HS-5 (cell line): ENCODE data around the gene IMPG1.
"Not testable (repeated sequence)": the region's sequence is repeated elsewhere in the genome, so short reads cannot be mapped to it uniquely, and the experiment has no call there.

Experiments
- DNase-seq: peaks from one replicate; pipeline ENCODE4 v3.0.0-alpha.2; 2012; ENCODE audit warnings: low read depth

Gene IMPG1

DNA sequence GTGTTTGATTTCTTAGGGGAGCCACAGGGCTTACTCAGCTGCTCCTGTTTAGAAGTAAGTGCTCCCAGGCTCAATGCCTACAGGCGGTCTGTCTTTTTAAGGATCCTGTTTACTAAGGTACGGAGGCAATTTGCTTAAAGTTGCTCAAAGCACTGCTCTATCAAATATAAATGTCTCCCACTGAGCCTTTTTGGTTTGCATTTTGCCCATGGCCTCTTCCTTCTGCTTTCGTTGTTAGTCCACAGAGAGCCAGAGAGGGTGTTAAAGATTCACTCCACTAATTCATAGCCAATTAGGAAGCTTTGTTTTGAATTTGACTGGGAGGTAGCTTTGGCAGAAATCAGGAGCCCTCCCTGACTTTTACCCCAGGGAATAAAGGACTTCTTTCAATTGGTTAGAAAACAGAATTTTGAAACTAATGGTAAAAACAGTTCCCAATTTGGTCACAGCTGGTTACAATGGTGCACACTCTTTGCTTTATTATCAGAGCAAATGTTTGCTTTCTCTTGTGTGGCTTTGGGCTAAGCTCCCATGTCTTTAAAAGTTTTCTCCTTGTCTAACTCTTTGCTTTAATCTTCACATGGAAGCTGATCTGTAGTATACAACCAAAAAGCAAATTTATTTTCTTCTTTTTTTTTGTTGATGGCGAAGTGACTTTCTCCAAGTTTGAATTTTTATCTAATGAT is 126.2 kb downstream of the IMPG1 start:
- DNase-seq, result no peak

DNA sequence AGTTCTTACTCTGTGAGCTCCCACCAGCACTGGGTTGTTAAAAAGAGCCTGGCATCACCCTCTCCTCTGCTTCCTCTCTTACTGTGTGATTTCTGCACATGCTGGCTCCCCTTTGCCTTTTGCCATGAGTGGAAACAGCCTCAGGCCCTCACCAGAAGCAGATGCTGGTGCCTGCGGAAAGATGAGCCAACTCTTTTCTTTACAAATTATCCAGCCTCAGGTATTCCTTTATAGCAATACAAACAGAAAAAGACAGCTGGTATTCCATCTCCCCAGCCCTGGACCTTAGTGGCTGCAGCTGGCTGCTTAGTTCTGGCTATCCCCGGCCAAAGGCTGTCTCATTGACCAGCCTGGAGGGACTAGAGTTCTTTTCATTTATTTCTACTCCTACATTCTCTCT is 129.1 kb downstream of the IMPG1 start:
- no peak for DNase-seq

DNA sequence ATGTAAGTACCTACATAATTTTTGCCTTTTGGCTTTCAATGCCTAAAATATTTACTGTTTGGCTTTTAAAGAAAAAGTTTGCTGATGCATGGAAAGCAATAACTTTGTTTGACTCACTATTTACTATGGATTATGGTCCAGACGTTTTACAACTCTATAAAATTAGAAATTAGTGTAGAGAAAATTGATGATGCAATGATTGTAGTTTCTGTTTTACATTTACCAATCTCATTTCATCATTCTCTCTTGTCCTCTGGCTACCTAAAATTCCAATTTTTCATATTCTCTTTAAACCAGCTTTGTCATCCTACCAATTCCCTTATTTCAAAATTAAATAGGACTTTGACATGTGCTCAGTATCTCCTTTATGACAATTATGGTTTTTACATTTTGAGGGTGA is 131.0 kb downstream of the IMPG1 start:
- DNase-seq, result no peak

DNA sequence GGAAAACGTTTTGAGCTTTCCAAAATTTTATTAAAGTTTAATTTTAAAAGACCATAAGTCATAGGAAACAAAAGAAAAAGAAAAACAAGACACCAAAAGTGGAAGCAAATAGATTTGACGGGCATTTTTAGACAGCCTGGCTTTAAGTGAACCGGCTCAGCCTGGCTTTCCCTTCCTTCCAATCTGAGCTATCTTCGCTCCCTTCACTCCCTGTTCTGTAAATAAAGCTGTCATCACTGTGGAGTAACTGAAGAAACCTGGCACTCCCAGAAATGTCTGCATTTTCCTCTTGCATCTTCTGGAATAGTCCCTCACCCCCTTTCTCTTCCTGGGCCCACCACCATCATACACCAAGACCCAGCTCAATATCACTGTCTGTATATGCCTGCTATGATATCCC is 131.9 kb downstream of the IMPG1 start:
- no peak for DNase-seq

DNA sequence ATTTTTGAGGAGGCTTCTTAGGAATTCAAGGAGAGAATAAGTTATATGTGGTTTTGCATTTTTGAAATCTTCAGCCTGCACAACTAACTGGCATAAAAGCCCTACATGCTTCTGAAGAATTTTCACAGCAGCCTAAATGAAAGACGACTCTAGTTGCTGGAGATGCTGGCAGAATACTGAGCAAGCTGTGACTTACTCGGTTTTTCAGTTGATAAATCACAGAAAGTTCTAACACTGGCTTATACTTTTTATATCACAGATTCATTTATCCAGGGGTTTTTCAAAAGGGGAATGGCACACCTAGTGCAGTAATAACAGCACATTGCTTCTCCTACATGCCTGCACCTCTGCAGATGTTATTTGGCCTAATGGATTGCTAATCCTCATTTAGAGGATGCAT is 134.6 kb downstream of the IMPG1 start:
- DNase-seq, result no peak

DNA sequence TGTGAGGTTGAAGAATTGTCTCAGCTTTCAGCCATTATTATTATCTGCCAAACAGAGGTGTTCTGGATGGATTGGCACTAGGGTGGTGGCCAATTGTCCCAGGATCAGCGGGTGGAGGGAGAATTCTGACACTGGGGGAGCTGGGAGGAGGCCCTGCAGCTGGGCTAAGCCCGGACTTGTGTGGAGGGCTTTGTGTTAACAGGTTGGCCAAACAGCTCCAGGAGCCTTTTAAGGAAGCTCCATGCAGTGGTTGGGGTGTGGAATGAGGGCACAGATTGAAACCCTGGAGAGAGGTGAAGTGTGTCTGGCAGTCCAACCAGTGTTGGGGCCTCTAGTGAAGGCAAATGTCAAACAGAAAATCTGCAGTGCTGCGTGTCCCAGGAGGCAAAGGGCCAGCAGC is 135.8 kb downstream of the IMPG1 start:
- DNase-seq, result no peak

DNA sequence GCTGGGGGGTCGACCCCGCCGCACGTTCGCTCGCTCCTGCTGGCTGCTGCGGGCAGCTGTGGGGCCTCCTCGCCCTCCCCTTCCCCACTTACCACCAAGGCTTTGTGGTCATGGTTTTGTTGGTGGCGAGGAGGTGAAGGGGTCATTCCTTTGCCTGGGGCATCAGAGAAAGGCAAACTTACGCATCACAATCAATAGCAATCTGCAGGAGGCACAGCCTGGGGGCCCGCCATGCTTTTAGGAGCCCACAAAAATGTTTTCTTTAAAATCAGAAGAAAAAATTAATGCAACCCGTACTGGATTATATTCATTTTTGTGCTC is 137.0 kb downstream of the IMPG1 start:
- no peak for DNase-seq

DNA sequence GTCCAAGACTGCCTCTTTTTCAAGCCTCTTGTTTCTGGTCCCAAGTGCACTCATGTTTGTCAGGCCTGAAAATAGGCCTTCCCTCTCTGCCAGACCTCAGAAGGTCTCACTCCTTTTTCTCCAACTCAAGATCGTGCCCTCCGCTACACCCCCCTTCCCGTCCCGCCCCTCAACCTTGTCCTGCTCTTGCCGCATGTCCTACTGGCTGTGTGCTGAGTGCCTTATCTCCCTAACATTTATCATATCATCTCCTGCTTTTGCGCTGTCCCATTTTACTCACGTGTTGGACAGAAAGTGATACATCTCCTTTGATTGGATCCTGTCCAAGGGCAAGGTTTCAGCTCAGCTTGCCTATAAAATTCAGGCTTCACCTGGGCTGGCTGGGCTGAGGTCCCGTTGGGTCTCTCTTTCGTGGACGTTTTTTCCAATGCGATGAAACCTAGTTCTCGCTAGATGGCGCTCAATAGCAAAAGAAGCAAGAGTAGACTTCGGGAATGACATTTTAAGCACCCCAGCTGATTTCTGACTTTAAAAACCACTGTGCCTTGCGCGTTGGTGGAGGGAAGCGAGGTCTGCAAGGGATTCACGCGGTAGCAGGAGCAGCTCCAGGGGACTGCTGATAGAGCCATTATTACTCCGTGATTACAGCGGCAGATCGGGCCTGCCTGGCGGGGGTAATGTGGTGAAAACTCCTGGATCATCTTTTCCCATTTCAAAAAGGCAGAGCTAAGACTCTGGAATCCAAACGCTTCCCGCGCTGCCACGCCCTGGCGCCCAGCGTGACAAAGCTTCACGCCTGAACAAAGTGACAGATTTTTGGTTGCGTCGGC is 137.6 kb downstream of the IMPG1 start:
- DNase-seq, result peak; percentile 44

DNA sequence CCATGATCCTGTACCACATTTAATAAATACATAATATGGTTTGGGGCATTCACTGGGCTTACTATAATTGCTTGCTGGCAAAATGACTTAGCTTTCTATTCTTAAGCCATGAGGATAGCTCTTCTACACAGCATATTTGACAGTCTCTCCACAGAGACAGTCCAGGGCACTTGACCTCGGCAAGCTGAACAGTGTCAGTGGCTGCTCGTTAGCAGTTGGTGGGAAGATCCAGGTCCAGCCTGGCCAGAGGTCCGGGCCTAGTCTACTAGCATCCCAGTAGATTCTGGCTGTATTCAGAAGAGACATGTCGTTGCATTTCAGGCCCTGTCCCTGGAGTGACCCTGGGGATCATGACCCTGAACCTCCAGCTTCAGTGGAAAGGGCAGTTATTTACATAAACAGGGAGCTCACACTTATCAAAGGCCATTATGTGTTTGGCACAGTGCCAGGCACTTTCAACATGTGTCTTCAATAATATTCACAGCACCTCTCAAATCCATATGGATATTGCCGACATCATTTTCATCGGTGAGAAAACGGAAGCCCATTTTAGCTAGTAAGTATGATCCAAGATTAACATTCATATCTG is 139.0 kb downstream of the IMPG1 start:
- DNase-seq, result no peak

DNA sequence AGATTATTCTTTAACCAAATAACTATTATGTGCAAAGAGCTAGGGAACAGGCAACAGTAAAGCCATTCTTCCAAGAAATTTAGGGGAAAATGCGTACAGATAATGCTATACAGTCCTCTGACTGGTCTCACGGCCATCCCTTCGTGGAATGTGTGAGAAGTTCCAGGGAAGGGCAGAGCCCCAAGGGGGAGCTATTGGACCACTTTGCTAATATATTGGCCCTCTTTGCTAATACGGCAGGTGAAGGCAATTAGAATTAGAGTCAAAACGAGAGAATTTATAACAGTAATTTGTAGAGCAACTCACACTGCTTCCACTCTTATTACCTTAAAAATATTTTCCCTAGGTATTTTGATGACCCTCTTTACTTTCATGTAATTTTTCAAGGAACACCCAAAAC is 140.4 kb downstream of the IMPG1 start:
- DNase-seq, result no peak

DNA sequence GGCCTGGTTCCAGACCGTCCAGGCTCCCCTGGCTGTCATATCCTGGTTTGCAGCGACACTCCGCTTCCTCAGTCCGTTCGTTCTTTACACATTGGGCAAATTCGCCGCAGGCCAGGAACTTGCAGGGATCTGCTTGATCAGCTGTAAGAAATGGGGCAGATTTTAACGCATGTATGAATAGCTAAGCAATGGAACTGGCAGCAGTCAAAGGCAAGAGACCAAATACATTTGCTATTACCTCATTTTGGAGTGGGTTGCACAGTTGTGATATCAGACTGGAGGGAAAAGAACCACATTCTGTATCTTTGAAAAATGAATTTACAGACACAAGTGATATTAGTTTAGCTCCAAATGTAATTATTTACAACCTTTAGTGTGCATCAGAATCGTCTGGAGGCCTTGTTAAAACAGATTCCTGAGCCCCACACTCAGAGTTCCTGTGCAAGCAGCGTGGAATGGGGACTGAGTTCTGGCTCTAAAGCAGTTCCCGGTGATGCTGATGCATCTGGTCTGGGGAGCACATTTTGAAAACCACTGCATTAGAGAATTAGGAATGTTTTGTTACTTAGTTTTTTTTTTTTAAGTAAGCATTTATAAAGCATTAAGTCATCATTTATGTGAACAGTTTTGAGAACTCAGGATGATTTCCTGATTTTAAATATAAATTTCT is 141.3 kb downstream of the IMPG1 start:
- DNase-seq, result no peak

DNA sequence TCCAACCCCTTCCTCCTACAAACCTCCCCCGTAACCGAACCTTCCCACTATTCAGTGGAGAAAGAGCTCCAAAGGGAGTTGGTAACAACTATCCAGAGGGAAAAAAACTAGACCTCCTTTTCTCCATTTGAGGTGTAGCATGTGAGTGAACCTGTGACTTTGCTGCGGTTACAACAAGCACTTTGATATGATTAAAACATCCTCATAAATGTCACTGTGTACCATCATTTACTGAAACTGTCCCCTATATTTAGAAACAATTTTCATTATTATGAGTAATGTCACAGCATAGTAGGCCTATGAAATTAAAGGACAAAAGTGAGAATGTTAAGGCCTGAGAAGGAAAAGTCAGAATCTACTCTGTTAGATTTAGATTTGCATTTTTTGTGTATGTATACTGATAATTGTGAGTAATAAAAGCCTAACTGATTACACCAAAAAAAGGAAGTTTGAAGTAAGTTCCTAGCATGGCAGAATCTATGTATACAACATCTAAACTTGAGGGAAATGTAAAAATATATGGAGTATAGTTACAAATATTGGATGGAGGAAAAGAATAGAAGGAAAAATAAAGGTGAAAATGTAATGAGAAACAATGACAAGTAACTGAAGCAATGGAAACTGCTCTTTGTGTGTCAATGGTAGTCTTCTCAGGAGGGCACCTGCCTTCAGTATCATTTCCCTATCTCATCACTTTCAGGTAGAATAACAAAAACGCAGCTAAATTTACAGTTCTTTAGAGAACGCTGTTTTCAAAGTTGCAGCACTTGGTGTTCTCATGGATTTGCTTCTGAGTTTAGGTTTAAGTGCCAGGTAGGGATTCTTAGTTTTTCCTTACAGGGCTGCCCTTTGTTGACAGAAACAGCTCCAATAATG is 145.9 kb downstream of the IMPG1 start:
- DNase-seq, result no peak

DNA sequence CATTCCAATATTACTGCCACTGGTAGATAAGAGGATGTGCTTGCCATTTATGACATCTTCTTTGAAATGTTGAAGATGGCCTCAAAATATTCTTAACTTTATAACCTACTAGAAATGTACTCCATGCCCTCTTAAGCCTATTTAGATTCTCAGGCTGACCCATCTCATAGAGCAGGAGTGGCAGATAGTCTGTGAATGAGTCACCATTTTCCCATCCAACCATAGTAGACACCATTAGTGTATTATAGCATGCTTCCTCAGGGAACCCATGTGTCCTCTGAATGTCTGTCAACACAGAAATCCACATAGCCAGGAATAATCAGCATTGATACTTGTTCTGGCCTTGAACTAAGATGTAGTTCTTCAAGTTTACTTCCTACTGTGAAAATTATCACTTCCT is 150.2 kb downstream of the IMPG1 start:
- peak; percentile 24 for DNase-seq

DNA sequence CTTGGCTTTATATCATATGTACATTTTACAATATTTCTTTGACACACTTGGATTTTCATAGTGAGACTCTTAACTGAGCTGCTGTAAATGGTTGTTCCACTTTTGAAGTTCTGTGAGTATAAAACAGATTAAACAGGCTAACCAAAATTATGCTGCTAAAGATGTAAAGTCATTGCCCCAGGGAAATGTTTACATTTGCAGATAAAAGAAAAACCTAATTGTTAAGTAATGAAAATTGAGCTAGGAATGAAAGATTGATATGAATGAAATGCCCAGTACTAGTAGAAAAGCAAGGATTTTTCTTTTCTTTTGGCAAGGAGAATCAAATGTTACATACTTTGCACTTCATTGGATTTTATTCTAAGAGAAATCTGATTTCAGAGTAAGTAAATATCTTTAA is 159.4 kb downstream of the IMPG1 start:
- no peak for DNase-seq

DNA sequence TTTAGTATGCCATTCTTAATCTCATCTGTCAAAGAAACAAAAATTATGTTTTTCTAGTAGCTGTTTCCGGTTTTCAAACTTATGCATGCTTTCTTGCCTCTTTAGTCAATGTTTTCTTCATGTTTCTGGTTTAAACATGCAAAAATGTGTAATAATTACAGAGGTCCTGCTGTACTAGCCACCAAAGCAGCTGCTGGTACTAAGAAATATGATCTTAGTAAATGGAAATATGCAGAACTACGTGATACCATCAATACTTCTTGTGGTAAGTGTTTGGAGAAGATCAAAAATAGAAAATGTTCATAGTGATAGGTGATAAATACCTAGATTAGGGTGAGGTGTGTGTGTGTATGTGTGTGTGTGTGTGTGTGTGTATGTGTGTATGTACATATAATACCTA is 165.0 kb downstream of the IMPG1 start:
- DNase-seq, result no peak

DNA sequence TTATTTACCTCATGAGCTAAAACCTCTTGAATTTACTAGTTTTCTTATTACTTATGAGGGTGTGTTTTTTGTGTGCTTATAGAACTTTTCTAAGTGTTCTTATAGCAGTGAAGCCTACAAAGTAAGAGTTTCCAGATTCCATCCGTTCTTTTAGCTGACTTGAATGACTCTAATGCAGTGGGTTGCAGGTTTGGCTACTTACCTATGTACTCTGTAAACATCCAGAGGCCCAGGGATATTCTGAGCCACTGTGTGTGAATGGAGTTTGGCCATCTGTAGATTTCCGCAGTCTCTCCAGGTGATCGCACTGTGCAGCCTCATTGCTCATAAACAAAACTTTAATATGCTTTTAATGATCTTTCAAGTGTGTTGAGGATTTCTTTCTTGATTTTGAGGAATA is 165.6 kb downstream of the IMPG1 start:
- DNase-seq, result no peak

DNA sequence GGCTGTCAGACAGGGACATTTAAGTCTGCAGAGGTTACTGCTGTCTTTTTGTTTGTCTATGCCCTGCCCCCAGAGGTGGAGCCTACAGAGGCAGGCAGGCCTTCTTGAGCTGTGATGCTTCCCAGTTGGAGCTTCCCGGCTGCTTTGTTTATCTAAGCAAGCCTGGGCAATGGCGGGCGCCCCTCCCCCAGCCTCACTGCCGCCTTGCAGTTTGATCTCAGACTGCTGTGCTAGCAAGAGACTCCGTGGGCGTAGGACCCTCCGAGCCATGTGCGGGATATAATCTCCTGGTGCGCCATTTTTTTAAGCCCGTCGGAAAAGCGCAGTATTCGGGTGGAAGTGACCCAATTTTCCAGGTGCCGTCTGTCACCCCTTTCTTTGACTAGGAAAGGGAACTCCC is 167.3 kb downstream of the IMPG1 start:
- not testable (repeated sequence) for DNase-seq

DNA sequence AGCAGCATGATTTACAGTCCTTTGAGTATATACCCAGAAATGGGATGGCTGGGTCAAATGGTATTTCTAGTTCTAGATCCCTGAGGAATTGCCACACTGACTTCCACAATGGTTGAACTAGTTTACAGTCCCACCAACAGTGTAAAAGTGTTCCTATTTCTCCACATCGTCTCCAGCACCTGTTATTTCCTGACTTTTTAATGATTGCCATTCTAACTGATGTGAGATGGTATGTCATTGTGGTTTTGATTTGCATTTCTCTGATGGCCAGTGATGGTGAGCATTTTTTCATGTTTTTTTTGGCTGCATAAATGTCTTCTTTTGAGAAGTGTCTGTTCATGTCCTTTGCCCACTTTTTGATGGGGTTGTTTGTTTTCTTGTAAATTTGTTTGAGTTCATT is 172.2 kb downstream of the IMPG1 start:
- DNase-seq, result not testable (repeated sequence)

DNA sequence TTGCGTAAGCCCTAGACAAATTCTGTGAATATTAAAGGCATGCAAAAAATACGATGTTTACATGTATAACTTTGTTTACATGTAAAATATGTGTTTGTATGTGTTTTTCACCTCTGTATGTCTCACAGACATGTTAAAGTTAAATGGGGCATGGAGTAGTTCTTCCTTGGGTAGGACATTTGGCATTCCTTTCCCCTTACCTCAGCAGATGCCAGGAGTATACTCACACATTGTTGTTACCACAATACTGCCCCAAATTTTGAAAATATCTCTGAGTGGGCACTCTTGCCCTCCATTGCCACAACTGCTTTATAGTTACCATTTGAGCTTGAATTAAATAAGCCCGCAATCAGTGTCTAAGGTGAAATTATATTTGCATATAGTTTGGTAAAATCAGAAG is 175.9 kb downstream of the IMPG1 start:
- DNase-seq, result no peak

DNA sequence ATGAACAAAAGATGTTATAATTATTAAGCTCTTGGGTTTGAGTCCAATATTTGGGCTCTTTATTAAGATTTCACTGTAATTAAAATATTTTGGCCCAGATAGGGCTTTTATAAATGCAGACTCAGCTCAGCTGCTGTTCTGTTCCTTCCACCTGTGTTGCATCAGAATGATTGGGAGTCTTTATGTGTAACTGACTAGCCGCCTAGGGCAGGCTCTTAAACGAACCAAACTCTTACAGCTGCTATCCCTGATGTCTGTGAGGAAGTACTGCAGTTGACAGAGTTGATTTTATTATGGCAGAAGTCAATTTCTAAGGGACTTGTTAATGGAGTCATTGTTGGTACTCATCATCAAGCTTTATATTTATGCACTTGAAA is 178.7 kb downstream of the IMPG1 start:
- DNase-seq, result no peak

DNA sequence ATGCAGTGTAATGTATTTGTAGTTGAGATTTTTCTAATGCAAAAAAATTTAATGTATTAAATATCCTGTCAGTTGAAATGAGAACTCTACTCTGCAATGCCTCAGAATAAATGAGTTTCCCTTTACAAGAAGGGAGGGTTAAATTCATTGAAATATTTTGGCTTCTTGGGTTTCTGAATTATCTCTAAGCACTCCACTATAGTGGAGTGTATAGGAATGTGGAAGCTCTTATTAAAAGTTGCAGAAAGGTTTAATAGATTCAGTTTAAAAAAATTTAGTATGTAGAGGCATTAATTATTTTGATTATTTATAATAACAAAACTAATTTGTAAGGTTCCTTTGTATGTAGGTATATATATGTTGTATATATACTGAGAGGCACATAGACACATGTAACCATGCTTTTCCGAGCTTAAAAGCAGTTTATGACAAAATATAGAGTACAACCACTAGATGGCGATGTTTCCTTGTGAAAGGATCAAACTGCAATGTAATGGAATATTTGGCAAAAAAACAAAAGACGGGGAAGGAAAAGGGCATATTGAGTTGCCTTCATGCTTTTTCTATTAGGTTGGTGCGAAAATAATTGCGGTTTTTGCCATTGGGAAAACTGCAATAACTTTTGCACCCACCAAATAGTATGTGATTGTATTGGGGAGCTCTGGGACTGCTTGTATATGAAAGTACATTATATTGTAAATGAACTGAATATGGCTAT is 179.2 kb downstream of the IMPG1 start:
- DNase-seq, result peak; percentile 51
